GM12801 (cell line): ENCODE measurements around the gene SP3.

ENCODE experiments used
- TF ChIP-seq, protein P1 (sequence below): IDR thresholded peaks from one replicate; pipeline ENCODE4 v1.5.1; 2011; ENCODE audit warnings: control low read depth; ENCODE audit not compliant: insufficient read length; ENCODE audit errors: extremely low read depth

Gene SP3

DNA sequence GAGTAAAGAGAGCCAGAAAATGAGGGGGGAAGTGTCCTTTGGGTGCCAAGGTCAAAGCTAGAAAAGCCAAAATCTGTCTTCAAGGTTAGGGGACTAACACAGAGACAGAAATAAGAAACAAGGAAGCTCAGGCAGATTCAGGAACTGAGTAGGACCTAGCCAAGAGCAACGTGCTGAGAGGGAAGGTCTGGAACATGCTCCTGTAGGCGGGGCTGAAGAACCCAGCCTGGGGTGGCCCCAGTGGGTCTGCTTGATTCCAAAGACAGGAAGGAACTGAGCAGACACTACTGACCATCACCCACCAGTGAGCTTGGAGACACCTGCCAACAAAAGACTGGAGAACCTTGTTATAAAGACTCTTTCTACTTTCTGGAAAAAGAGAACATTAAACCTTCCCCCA is 105.1 kb downstream of the SP3 start:
- TF ChIP-seq, protein P1, sequence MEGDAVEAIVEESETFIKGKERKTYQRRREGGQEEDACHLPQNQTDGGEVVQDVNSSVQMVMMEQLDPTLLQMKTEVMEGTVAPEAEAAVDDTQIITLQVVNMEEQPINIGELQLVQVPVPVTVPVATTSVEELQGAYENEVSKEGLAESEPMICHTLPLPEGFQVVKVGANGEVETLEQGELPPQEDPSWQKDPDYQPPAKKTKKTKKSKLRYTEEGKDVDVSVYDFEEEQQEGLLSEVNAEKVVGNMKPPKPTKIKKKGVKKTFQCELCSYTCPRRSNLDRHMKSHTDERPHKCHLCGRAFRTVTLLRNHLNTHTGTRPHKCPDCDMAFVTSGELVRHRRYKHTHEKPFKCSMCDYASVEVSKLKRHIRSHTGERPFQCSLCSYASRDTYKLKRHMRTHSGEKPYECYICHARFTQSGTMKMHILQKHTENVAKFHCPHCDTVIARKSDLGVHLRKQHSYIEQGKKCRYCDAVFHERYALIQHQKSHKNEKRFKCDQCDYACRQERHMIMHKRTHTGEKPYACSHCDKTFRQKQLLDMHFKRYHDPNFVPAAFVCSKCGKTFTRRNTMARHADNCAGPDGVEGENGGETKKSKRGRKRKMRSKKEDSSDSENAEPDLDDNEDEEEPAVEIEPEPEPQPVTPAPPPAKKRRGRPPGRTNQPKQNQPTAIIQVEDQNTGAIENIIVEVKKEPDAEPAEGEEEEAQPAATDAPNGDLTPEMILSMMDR, result no peak

- TF ChIP-seq, protein P1, result no peak
Observed at GRCh38 chr2:173858291-173858731, 106.9 kb downstream of the SP3 start.
